HG03469 (cell line): Measurements from ENCODE around the gene RNF2.
"Not testable (repeated sequence)": the region's sequence is repeated elsewhere in the genome, so short reads cannot be mapped to it uniquely, and the experiment has no call there.

Experiments used
- ATAC-seq: cut with Tn5 transposase; IDR thresholded peaks from one replicate; pipeline ENCODE4 v1.9.1; 2021; ENCODE audit warnings: mild to moderate bottlenecking, moderate library complexity, moderate number of reproducible peaks; ENCODE audit not compliant: unreplicated experiment

RNF2 gene

DNA sequence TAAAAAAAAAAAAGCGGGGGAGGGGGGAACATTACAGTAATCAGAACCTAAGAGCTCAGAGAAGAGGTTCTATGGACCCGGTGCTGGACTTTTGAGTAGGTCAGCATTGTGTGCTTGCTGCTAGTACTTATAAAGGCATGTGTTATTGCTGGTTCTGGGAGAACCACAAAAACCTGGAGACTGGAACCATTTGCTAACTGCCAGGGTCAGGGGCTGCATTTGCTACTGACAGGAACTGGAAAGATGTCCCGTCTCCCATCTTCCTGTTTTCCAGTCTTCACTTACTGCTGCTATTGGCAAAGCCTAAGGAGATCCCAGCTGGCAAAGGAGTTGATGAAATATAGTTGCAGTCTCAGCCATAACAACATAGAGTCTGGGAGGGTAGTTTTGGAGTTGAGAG, 4.3 kb downstream of the RNF2 start:
- ATAC-seq: no peak

DNA sequence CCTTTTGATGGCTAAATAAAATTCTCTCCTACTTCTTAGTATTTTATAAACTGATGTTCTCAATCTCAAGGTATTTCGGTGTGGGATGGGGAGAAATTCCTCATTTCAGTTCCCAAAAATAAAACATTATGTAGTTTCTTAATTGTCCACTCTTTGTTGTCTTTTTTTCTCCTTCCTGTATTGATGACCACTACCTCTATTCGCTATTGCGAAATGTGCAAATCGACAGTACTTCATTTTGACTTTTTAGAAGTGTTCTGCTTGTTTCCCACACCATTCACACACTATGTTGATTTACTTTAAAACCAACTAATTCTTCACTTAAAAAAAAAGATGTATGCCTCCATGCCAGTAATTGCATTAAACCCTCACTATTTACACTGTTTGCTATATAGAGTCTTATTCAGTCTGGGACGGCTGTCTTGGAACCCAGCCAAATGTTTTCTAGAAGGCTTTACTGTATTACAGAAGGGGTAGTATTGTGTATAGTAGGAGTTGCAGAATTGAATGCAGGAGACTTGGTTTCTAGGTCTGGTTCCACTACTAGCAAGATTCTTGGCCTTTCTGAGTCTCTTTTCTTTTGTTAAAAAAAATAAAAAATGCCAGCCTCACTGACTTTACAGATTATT, 5.6 kb downstream of the RNF2 start:
- no peak for ATAC-seq

DNA sequence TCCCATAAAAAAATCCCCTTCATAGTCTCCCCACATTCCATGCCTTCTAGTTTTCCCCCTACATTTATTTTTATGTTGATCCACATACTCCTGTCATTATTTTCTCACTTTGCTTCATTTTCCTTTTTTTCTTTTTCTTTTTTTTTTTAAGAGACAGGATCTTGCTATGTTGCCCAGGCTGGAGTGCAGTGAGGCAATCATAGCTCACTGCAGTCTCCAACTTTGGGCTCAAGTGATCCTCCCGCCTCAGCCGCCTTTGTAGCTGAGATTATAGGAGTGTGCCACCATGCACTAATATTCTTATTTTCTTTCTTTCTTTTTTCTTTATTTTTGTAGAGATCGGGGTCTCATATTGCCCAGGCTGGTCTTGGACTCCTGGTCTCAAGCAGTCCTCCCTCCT, 7.8 kb downstream of the RNF2 start:
- no peak for ATAC-seq

DNA sequence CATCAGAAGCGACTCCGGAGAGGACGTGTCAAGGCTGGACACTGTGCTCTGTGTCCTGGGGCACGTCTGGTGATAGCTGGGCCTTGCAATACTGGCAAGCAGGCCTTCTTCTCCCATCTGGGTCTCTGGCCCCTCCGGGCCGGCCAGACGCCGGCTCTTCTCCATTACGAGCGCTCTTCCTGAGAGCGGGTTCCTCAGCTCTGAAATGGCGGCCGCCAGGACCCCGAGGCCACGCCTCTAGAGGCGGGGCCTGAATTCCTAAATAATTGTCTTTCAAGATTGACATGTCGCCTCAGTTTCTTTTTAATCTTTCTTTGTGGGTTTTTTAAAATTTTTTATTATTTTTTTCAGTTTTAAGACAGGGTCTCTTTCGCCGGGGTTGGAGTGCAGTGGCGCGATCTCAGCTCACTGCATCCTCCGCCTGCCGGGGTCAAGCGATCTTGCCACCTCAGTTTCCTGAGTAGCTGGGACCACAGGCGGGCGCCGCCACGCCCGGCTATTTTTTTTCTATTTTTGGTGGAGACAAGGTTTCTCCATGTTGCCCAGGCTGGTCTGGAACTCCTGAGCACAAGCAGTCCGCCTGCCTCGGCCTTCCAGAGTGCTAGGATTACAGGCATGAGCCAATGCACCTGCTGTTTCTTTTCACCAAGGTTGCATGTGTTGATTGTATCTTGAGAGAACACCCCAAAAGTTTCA, 9.2 kb downstream of the RNF2 start:
- no peak for ATAC-seq

DNA sequence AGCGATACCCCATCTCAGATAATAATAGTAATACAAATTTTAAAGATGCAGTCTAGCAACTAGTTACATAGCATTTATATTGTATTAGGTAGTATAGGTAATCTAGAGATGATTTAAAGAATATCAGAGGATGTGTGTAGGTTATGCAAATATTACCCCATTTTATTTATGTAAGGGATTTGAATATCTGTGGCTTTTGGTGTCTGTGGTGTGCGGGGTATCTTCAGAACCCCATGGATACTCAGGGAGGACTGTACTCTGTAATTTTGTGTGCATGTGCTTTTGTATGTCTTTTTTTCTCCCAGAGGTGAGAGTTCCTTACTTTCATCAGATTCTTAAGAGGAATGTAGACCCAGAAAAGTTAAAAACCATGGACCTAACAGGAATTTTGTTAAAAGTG, 12.8 kb downstream of the RNF2 start:
- ATAC-seq: no peak

DNA sequence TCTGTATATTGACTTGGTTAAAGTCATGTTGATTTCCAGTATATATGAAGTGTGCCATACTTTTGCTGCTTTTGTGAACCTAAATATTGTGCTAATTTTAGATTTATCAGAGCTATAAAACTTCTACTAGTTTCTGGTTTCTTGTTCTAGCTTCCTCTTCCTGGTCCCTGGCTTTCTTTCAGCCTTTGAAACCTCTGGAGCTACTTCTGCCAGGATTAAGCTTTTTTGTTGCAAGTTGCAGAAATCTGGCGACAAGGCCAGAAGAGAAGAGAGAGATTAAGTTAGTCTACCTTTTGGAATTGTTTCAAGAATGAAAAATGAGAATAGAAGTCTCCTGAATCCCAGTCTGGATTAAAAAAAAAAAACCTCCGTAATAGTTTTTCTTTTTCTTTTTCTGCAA, 13.5 kb downstream of the RNF2 start:
- ATAC-seq: no peak

DNA sequence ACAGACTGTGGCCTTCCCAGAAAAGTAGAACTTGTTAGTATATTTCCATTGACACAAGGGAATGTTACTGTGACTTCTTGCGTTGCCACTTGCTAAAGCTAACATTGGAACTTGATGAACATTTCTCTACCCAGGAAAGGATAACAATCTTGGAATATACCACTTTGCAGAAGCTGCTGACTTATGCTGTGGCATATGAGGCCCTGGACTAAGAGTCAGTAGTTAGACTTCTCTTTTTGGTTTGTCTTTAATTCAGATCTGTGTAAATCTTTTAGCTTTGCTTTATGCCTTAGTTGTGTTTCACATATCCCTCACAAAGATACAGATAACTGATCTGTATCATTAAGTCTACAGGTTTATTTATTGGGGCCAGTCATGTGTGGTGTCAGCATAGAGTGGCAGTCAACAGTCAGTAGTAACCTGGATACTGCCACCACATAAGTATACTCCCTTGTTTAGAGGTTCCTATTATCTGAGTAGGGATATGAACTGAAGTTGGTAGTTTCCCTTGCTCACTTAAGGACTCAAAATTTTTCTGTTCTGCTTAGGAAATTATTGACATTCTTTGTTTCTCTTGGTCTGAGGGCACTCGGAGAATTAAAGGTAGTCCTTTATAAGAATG, 14.7 kb downstream of the RNF2 start:
- no peak for ATAC-seq

DNA sequence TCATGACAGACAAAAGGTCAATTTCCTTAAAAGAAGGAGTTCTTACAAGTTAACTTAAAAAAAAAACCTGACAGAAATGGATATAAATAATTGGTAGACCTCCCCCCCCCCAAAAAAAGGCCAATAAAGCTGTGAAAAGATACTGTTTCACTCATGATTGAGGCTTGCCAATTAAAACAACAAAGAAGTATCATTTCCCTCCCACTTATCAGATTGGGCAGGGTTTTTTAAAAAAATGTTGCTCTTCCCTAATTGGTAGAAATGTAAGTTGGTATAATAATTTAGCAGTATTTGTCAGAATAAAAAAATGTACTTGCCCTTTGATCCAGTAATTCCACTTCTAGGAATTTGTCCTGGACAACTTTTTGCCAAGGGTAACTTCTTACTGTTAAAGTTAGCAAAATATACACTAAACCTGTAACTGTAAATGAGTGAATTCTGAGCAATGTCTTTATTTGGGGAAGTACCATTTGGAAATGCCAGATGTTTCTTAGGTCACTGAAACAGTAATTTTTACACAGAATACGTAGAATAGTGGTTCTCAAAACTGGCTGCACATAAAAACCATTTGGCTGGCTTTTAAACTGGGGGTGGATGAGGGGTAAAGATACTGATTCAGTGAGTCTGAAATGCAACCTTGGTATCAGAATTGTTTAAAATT, 17.5 kb downstream of the RNF2 start:
- no peak for ATAC-seq

DNA sequence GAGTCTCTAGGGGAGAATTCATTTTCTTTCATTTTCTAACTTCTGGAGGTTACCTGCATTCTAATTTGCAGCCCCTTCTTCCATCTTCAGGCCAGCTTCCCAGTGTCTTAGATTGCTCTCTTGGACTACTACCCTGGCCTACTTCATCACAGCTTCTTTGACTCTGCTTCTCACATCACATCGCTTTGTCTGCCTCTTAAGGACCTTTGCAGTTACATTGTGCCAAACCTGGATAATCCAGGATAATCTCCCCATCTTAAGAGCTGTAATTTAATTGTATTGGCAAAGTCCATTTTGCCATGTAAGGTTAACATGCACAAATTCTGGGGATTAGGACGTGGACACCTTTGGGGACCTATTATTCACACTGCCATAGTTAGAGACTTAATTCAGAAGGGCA, 18.4 kb downstream of the RNF2 start:
- no peak for ATAC-seq

DNA sequence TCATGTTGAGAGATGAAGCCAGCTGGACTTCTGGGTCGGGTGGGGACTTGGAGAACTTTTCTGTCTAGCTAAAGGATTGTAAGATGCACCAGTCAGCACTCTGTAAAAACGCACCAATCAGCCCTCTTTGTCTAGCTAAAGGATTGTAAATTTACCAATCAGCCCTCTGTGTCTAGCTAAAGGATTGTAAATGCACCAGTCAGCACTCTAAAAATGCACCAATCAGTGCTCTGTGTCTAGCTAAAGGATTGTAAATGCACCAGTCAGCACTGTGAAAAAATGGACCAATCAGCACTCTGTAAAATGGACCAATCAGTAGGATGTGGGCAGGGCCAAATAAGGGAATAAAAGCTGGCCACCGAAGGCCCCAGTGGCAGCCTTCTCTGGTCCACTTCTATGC, 19.6 kb downstream of the RNF2 start:
- ATAC-seq: not testable (repeated sequence)

DNA sequence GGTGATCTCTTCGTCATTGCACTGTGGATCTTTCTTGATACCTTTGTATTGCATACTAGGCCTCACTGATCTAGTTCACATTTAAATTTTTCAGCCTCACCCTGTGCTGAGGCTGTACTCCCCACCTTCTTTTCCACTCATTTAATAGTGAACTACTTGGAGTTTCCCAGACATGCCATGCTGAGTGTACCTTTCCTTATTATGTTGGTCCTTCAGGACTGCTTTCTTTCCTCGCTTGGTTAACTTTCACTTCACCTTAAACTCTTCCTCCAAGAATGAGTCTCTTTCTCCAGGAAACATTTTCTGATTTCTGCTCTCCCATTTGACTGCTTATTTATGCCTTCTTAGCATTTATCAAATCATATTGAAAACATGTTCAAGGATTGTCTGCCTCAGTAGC, 20.8 kb downstream of the RNF2 start:
- ATAC-seq: no peak

DNA sequence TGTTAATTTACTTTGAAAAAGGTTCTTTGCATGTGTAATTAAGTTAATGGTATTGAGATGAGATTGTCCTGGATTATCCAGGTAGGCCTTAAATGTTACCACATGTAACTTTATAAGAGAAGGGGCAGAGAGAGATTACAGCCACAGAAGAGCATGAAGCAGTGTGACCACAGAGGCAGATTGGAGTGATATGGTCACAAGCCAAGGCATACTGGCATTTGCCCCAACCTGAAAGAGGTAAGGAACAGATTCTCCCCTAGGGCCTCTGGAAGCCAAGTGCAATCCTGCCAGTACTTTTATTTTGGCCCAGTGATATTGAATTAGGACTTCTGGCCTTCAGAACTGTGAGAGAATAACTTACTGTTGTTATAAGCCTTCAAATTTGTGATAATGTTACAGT, 23.0 kb downstream of the RNF2 start:
- no peak for ATAC-seq

DNA sequence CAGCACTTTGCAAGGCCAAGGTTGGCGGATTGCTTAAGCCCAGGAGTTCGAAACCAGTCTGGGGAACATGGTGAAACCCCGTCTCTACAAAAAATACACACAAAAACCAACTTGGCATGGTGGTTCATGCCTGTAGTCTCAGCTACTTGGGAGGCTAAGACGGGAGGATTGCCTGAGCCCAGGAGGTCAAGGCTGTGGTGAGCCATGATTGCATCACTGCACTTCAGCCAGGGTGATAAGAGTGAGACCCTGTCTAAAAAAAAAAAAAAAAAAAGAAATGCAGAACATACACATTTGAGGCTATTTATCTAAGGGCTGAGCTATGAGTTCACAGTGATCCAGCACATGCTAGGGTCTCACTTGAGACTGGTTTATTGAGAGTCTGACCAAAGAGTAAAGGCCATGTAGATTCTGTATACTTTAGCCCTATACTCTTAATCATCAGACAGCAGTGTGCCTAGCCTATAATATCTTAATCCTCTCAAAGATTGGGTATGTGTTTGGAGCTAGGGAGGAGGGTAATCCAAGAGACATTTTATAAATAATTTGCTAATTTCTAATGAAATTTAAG, 23.9 kb downstream of the RNF2 start:
- no peak for ATAC-seq

DNA sequence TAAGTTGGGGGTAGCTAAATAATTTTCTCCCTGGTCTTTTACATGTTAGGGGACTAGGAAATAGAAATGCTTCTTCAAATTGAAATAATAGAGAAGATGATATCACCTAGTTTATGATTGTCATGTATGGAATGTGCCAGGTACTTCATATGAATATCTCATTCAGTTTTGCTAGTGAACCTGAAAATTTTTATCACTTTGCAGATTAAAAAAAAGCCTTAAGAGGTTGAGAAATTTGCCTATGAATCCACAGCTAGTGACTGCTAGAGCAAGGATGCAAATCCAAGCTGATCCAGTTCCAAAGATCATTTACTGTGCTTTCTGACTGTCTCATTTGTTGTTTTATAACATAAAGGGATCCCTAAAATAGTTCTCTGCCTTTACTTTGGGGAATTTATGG, 24.7 kb downstream of the RNF2 start:
- ATAC-seq: no peak

DNA sequence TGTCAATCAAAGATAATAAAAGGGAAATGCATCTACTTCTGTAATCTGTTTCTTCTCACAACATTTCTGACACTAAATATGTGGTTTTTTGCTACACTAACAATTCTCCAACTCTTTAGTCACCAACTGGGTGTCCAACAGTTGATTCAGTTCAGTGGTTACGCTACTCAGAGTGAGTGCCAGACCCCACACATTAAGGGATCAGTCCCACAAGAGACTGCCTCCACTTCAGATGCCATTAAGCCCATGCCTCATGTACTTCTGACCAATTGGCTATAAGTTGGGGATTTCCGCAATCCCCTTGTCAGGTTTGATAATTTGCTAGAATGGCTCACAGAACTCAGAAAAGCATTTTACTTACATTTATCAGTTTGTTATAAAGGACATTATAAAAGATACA, 28.4 kb downstream of the RNF2 start:
- no peak for ATAC-seq

DNA sequence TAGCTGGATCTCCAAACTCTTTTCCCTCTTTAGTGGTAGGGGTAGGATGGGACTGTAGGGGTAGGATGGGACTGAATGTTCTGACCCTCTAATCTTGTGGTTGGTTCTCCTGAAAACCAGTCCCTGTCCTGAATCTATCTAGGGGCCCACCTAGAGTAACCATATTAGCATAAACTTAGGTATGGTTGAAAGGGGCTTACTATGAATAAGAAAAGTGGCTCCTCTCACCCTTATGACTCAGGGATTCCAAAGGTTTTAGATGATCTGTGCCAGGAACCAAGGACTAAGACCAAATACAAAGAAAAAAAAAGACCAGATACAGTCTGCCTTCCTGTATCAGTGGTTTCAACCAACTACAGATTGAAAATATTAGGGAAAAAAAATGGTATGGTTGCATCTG, 28.9 kb downstream of the RNF2 start:
- no peak for ATAC-seq

DNA sequence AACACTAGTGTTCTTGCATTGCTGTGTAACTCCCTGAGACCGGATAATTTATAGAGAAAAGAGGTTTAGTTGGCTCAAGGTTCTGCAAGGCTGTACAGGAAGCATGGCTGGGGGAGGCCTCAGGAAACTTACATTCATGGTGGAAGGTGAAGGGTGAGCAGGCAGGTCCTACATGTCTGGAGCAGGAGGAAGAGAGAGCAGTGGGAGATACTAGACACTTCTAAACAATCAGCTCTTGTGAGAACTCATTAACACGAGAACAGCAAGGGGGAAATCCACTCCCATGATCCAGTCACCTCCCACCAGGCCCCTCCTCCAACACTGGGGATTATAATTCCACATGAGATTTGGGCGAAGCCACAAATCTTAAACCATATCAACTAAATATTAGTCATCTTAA, 30.1 kb downstream of the RNF2 start:
- ATAC-seq: no peak

DNA sequence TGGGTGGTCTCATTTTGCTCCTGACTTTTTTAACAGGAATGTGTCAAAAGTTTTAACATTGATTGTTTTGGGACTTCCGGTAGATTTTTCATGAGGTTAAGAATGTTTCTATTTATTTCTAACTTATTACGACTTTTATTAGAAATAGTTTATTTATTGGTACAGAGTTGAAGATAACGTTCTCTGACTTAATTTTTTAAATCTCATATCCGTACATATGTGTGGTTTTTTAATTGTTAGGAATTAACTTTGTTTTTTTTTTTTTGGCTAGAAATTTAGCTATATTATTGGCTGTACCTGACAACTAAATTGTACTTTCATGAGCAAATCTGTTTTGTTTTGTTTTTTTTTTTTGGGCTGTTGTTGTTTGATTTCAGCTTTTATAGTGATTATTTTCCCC, 32.0 kb downstream of the RNF2 start:
- ATAC-seq: no peak

DNA sequence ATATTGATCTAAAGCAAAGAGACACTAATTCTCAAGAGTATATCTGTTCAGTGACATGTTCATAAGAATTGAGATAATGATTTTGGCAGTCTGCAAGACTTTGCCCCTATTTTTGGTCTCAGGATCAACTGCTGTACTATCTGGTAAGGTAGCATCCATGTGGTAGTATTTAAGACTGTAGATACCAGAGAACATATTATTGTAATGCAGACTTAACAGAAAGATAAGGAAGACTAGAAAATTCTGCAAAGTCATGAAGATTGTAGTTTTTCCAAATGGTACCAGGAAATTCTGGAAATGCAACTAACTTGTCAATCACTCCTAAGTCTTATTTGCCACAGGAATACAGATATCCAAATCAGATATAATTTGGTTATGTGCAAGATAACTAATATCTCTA, 35.1 kb downstream of the RNF2 start:
- no peak for ATAC-seq

DNA sequence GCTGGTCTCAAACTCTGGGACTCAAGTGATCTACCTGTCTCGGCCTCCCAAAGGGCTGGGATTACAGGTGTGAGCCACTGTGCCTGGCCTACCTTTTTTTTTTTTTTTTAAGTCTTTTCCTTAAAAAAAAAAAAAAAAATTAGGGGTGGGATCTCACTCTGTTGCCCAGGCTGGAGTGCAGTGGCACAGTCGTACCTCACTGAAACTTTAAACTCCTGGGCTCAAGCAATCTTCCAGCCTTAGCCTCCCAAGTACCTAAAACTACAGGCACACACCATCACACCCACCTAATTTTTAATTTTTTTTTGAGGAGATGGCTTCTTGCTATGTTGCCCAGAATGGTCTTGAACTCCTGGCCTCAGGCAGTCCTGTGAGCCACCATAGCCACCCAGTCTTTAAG, 38.5 kb downstream of the RNF2 start:
- ATAC-seq: no peak

DNA sequence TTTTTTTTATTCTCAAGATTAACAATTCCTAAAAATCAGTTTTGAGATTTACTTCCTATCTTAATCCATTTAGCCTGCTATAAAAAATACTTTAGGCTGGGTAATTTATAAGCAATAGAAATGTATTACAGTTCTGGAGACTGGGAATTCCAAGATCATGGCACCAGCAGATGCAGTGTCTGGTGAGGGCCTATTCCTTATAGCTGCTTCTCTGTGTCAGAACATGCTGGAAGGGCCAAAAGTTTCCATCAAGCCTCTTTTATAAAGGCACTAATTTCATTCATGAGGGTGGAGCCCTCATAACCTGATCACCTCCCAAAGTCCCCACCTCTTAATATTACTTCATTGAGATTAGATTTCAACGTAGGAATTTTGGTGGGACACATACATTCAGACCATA, 41.7 kb downstream of the RNF2 start:
- ATAC-seq: no peak

DNA sequence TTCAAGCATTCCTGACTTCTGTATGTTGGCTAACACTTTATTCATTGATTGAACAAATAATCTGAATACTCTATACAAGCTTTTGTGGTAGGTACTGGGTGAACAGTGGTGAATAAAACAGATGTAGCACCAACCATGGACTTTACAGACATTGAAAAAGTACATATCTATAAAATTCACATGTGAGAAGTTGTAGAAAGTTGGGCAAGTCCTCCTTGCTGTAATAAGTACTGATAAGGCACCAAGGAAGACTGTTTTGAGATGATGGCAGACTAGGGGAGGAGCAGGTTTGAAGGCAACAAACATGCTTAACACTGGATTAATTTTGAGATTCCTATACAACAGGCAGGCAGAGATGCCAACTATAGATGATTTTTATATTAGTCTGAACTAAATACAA, 42.4 kb downstream of the RNF2 start:
- ATAC-seq: no peak
